Globus pallidus (tissue), 1 donor: ENCODE results near the gene ABCB8.
"Not testable (repeated sequence)": the region's sequence is repeated elsewhere in the genome, so short reads cannot be mapped to it uniquely, and the experiment has no call there.

Source experiments
- DNase-seq: peaks from one replicate; pipeline ENCODE4 v3.0.0-alpha.2; 2015; ENCODE audit warnings: low spot score

ABCB8 gene

DNA sequence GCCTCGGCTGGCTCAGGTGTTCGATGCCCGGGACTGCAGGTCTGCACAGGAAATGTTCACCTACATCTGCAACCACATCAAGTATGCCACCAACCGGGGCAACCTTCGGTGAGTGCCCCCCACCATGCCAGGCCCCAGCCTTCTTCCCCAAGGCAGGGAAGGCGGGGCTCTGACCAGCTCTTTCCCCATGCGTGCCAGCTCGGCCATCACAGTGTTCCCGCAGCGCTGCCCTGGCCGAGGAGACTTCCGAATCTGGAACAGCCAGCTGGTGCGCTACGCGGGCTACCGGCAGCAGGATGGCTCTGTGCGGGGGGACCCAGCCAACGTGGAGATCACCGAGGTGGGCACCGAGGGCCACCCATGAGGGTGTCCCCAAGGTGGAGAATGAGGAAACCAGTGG is 29.9 kb upstream of the ABCB8 start:
- no peak for DNase-seq

DNA sequence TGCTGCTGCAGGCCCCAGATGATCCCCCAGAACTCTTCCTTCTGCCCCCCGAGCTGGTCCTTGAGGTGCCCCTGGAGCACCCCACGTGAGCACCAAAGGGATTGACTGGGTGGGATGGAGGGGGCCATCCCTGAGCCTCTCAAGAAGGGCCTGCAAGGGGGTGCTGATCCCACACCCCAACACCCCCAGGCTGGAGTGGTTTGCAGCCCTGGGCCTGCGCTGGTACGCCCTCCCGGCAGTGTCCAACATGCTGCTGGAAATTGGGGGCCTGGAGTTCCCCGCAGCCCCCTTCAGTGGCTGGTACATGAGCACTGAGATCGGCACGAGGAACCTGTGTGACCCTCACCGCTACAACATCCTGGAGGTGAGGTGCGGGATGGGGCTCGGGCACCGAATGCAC is 29.2 kb upstream of the ABCB8 start:
- no peak for DNase-seq

DNA sequence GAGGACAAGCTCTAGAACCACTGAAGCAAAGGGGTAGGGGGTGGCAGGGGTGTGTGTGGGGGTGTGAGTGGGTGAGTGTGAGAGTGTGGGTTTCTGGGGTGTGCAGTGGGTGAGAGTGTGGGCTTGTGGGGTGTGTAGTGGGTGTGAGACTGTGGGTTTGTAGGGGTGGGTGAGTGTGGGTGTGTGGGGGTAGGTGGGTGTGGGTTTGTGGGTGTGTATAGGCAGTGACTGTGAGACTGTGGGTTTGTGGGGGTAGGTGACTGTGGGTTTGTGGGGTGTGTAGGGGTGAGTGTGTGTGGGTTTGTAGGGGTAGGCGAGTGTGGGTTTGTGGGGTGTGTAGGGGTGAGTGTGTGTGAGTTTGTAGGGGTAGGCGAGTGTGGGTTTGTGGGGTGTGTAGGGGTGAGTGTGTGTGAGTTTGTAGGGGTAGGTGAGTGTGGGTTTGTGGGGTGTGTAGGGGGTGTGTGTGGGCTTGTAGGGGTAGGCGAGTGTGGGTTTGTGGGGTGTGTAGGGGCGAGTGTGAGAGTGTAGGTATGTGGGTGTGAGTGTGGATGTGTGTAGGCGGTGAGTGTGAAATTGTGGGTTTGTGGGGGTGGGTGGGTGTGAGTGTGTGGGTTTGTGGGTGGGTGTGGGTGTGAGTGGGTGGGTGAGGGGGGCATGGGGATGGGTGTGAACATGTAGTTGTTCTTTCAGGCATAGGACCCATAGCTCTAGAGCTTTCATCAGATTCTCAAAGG is 28.6 kb upstream of the ABCB8 start:
- DNase-seq = no peak

DNA sequence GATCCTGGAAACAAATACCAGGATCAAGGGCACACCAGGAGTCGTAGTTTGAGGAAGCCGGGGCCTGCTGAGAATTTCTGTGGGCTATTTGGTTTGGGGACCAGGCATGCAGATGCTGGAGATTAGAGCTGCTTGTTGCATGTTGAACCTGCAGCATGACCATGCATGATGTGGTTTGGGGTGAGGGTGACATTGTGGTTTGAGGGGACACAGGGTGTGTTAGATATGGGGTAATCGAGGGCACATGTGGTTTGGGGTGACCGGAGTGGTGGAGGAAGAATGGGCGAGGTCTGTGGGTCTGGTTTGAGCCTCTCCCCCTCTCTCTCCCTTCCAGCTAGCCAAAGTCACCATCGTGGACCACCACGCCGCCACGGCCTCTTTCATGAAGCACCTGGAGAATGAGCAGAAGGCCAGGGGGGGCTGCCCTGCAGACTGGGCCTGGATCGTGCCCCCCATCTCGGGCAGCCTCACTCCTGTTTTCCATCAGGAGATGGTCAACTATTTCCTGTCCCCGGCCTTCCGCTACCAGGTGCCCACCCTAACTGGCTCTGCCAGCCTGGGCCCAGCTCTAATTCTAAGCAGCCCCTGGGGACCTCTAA is 27.3 kb upstream of the ABCB8 start:
- DNase-seq = no peak

DNA sequence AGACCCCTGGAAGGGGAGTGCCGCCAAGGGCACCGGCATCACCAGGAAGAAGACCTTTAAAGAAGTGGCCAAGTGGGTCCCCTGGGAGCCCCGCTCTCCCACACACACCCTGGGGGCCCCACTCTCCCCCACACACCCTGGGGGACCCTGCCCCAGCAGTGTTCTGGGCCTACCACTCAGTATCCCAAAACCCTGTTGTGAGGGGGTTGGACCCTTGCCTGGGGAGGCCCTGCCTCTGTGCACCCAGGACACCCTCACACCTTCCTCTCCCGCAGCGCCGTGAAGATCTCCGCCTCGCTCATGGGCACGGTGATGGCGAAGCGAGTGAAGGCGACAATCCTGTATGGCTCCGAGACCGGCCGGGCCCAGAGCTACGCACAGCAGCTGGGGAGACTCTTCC is 26.7 kb upstream of the ABCB8 start:
- no peak for DNase-seq

DNA sequence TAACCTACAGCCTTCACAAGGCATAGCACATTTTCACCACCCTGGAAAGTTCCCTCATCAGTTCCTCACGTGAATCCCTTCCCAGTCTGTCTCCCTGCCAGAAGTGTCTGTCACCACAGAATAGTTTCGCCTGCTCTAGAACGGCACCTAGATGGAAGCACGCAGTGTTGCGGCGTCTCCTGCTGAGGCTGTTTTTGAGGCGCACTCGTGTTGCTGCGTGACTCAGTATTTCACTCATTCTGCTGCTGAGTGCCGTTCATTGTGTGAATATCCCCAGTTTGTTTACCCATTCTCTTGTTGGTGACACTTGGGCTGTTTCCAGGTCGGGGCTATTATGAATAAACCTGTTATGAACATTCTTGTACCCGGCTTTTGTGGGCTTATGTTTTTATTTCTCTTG is 24.7 kb upstream of the ABCB8 start:
- no peak for DNase-seq

DNA sequence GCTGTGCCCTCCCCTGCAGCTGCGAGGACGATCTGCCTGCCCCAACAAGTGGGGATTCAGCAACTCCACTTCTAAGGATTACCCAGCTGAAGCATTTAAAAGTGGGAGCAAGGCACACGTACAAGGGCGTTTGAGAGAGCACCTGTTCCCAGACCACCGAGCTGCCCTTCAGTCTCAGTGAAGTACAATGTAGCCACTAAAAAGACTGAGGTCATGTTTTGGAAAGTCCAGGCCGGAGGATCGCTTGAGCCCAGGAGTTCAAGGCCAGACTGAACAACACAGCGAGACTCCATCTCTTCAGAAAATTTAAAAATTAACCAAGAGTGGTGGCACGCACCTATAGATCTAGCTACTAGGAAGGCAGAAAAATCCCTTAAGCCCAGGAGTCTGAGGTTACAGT is 22.7 kb upstream of the ABCB8 start:
- DNase-seq = no peak

DNA sequence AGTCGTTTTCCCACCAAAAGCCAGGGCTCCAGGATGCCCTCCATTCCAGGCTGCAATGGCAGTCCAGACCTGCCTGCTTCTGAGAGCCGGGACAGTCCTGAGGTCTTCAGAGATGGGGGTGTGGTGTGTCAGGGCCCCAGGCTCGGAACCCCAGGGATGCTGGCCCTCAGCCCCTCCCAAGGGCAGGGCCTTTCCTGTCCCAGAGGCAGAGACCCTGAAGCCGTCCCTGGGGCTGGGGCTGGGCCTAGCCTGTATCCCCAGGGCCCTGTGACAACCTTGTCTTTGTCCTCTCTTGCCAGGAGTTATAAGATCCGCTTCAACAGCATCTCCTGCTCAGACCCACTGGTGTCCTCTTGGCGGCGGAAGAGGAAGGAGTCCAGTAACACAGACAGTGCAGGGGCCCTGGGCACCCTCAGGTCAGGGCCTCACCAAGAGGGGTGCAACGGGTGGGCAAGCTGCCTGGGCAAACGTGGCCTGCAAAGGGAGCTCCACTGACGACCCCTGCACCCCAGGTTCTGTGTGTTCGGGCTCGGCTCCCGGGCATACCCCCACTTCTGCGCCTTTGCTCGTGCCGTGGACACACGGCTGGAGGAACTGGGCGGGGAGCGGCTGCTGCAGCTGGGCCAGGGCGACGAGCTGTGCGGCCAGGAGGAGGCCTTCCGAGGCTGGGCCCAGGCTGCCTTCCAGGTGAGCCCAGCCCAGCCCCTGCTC is 21.5 kb upstream of the ABCB8 start:
- DNase-seq = no peak

DNA sequence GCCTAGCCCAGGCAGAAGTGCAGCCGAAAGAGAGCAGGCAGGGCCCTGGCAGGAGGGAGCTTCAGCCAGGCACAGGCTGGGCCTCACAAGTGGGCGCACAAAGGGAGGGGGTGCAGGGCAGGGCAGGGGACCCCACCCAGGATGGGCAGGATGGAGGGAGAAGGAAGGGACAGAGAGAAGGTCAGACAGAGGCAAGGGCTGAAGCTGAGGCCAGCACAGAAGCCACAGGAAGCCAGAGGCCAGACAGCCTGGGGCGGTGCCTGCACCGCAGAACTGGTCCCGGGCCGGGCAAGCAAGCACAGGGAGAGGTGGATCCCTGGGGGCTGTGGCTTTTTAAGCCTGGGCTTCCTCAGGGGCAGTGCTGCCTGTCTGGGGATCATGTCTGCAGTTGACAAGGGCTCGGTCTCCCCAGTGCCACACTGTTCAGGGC is 20.8 kb upstream of the ABCB8 start:
- no peak for DNase-seq

DNA sequence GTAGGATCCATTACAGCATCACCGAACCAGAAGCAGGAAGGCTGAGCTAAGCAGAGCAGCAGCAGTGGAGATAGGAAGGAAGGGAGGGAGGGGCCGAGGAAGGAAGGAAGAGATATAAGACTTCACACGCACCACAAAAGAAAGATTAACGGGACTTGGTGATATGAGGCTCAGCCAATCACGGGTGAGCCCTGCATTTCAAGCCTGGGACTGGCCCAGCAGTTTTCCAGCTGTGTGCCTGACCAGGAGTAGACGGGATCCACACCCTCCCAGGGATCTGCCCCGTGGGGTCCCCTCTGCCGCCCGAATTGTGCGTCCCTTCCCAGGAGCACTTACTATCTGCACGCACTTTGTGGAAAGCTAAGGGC is 20.1 kb upstream of the ABCB8 start:
- DNase-seq = no peak

DNA sequence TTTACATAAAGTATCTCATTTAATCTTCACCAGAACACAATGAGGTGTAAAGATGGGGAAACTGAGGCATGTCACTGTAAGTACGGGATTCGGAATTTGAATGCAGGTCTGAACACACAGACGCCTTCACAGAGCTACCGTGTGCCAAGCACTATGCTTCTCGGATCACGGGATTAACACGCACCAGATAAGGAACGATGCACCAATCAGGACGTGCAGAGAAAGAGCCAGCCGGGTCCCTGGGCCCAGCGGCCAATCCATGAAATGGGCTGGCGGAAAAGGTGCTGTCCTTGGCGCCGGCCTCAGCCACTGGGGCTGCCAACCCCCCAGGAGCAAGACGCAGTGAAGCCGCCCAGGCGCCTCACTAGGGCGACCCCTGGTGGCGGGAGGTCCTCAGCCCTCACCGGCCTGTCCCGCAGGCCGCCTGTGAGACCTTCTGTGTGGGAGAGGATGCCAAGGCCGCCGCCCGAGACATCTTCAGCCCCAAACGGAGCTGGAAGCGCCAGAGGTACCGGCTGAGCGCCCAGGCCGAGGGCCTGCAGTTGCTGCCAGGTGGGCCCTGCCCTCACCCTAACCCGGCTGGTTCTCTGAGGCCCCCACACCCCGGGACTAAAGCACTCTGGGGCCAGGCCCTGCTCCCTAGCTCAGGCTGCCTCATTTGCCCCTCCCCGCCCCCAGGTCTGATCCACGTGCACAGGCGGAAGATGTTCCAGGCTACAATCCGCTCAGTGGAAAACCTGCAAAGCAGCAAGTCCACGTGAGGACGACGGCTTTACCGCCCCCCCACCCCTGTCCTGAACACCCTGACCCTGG is 19.5 kb upstream of the ABCB8 start:
- no peak for DNase-seq

DNA sequence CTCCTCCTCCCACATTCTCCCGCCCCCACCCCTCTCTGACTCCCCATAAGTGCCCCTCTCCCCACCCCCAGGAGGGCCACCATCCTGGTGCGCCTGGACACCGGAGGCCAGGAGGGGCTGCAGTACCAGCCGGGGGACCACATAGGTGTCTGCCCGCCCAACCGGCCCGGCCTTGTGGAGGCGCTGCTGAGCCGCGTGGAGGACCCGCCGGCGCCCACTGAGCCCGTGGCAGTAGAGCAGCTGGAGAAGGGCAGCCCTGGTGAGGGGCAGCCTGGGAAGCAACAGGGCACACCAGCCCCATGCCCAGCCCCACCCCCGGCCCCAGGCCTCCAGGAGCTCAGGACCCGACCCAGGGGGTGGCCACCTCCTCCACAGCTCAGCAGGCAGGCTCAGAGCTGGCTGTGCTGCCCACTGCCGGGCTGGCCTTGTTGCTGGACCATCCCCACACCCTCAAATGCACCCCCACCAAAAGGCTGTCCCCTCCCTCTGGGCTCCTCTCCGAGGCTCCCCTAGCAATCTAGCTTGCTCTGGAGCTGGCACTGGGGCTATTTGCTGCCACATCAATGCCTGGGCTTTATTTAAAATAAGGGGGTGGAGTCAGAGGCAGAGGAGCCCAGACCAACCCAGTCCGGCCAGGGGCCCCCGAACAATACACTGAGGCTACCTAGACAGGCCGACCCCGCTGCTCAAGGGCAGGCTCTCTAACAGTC is 18.8 kb upstream of the ABCB8 start:
- no peak for DNase-seq

DNA sequence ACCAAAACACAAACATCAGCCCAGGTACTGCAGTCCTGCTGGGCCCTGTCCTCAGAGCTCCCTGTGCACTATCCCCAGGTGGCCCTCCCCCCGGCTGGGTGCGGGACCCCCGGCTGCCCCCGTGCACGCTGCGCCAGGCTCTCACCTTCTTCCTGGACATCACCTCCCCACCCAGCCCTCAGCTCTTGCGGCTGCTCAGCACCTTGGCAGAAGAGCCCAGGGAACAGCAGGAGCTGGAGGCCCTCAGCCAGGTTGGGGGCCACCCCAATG is 18.3 kb upstream of the ABCB8 start:
- no peak for DNase-seq

DNA sequence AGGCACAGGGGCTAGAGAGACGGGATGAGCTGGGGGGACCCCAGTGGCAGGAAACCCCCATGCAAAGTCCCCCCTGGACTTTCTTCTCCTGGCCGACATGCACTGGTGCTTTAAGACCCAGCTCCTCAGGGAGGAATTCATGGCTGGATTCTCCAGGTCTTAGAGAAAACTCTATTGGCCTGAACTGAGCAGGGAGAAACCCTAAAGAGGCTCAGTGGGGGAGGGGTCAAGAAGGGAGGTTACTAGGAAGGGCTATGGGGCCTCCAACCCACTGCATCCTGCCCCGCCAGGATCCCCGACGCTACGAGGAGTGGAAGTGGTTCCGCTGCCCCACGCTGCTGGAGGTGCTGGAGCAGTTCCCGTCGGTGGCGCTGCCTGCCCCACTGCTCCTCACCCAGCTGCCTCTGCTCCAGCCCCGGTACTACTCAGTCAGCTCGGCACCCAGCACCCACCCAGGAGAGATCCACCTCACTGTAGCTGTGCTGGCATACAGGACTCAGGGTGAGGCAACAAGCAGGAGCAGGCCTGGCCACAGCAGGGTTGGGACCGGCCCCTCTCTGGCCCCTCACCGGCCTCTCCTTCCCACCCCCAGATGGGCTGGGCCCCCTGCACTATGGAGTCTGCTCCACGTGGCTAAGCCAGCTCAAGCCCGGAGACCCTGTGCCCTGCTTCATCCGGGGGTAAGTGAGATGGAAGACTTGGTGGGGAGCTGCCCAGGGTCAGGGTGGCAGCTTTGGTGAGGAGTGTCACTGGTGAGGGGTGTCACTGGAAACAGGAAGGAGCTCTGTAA is 17.7 kb upstream of the ABCB8 start:
- no peak for DNase-seq

DNA sequence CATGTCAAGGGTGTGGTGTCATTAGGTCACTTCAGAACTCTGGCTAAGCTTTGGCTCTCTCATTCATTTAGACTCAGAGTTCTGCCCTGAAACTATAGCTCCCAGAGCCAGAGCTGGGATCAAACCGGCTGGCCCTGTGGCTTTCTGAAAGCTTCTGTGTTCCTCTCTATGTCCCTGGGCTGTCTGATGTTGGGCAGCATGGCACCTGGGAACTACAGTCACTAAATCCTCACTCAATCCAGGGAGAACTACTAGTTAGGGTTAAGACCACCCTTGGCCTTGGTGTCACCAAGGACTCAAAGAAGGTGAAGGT is 17.2 kb upstream of the ABCB8 start:
- DNase-seq = no peak

DNA sequence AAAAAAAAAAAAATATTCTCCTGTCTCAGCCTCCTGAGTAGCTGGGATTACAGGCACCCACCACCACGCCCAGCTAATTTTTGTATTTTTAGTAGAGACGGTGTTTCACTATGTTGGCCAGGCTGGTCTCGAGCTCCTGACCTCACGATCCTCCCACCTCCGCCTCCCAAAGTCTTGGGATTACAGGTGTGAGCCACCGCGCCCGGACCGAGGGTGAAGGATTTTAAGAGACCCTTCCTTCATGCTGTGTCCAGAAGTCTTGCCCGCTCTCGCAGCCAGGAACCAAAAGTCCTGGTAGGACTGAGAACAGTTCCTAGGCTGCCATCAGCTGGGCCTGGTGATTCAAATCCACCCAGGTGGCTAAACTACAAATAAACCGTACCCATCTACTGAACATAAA is 16.6 kb upstream of the ABCB8 start:
- not testable (repeated sequence) for DNase-seq

DNA sequence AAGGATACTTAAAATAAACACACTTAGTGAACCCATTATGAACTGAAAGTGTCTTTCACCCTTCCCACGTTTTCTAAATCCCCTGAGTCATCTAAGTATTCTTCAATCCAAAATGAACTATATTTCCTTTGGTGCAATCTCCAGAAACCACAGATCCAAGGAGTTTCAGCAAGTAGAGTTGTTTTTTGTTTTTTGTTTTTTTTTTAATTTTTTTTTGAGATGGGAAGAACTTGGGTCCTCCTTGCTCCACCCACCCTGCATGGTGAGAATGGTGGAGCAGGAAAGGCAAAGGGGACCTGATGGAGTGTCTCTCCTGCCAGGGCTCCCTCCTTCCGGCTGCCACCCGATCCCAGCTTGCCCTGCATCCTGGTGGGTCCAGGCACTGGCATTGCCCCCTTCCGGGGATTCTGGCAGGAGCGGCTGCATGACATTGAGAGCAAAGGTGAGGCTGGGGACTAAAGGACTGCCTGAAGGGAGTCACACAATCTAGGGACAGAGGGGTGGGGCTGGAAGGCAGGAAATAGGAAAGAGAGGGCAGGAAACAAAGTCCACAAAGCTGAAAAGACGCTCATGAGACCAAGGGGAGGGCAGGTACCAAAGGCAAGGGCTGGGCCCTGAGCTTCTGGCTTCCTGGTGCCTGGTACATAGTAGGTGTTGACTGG is 16.1 kb upstream of the ABCB8 start:
- DNase-seq = no peak

DNA sequence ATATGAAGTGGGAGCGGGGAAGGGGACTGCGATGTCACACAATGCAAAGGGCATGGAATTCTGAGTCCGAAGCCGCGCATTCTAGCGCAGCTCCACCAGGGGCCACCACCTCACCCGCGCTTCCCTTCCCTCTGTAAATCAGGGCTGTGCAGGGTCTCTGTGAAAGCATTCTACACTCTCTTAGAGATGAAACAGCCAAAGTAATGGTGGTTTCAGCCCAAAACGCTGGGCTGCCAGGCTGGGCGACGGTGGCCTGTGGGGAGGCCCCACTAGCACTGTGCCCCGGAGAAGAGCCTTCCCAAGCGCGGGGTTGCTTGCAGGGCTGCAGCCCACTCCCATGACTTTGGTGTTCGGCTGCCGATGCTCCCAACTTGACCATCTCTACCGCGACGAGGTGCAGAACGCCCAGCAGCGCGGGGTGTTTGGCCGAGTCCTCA is 15.3 kb upstream of the ABCB8 start:
- no peak for DNase-seq

DNA sequence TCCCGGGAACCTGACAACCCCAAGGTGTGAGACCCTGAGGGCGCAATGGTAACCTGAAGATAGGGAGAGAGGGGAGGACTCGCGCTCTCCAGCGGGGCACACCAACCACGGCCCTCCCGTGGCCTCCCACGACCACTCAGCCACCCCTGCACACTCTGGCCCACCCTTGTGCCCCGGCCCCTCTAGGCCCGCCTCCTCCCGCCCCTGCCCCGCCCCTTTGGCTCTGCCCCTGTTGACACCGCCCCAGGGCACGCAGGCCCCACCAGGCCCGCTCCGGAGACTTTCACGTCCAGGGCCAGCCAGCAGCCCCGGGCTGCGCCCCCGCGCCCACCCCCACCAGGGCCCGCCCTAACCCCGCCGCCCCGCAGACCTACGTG is 14.9 kb upstream of the ABCB8 start:
- no peak for DNase-seq

DNA sequence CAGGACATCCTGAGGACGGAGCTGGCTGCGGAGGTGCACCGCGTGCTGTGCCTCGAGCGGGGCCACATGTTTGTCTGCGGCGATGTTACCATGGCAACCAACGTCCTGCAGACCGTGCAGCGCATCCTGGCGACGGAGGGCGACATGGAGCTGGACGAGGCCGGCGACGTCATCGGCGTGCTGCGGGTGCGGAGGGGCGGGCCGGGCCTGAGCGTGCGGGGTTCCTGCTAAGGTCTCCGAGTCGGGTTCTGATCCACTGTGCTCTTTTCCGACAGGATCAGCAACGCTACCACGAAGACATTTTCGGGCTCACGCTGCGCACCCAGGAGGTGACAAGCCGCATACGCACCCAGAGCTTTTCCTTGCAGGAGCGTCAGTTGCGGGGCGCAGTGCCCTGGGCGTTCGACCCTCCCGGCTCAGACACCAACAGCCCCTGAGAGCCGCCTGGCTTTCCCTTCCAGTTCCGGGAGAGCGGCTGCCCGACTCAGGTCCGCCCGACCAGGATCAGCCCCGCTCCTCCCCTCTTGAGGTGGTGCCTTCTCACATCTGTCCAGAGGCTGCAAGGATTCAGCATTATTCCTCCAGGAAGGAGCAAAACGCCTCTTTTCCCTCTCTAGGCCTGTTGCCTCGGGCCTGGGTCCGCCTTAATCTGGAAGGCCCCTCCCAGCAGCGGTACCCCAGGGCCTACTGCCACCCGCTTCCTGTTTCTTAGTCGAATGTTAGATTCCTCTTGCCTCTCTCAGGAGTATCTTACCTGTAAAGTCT is 14.3 kb upstream of the ABCB8 start:
- DNase-seq = peak; percentile 58
